NOMO-1 (cell line): ENCODE results near the gene DDX42.

Experiments
- DNase-seq, 2 experiments: peaks; one replicate each; lab custom pipeline; 2025; ENCODE audit not compliant: unreplicated experiment in 2 of 2; lab: John Stamatoyannopoulos, UW

DDX42 gene

GRCh38 chr17:63821804-63822203, 47.8 kb downstream of the DDX42 start:
- DNase-seq, result no peak

- DNase-seq, result no peak
Measured at GRCh38 chr17:63822537-63822936, 48.6 kb downstream of the DDX42 start.

- no peak for DNase-seq
Measured at GRCh38 chr17:63823659-63824331, 49.8 kb downstream of the DDX42 start.

GRCh38 chr17:63824362-63824761, 50.4 kb downstream of the DDX42 start:
- DNase-seq, result no peak

- DNase-seq, result no peak
Measured at GRCh38 chr17:63826468-63827001, 52.6 kb downstream of the DDX42 start.

GRCh38 chr17:63827002-63827800, 53.2 kb downstream of the DDX42 start, which contains the start of the genes FTSJ3 and PSMC5:
TSS of gene FTSJ3 (minus strand) at chr17:63827663. CDS start at chr17:63826902, 761 bp downstream.
TSS of gene PSMC5 (plus strand) at chr17:63827431. CDS start at chr17:63827491, 60 bp downstream.
- DNase-seq, result peak; percentile 96 to 97

GRCh38 chr17:63827801-63828221, 53.8 kb downstream of the DDX42 start:
- no peak for DNase-seq

GRCh38 chr17:63828936-63829335, 55.0 kb downstream of the DDX42 start:
- no peak for DNase-seq

GRCh38 chr17:63830278-63830677, 56.3 kb downstream of the DDX42 start:
- DNase-seq, result no peak

- DNase-seq, result no peak
Measured at GRCh38 chr17:63830904-63831491, 57.0 kb downstream of the DDX42 start.

- DNase-seq, result no peak
Measured at GRCh38 chr17:63831505-63831904, 57.5 kb downstream of the DDX42 start.

GRCh38 chr17:63832014-63832413, 58.0 kb downstream of the DDX42 start:
- DNase-seq, result no peak

GRCh38 chr17:63832455-63832854, 58.5 kb downstream of the DDX42 start:
- DNase-seq, result no peak

GRCh38 chr17:63833026-63833740, 59.2 kb downstream of the DDX42 start:
- DNase-seq, result no peak

GRCh38 chr17:63833741-63834373, 59.9 kb downstream of the DDX42 start:
- DNase-seq, result no peak

GRCh38 chr17:63834431-63835166, 60.6 kb downstream of the DDX42 start:
- DNase-seq, result peak; percentile 86 to 88

- DNase-seq, result no peak
Measured at GRCh38 chr17:63835167-63835720, 61.3 kb downstream of the DDX42 start.

- no peak for DNase-seq
Measured at GRCh38 chr17:63836811-63837210, 62.8 kb downstream of the DDX42 start.

GRCh38 chr17:63837480-63837879, 63.5 kb downstream of the DDX42 start:
- no peak for DNase-seq
